ENCODE results near the gene BRSK2. TPM values are rescaled to one million over a fixed set of nuclear protein-coding genes. Genes with fewer than 3 reads are reported as not detected.
"Not testable (repeated sequence)": the region's sequence is repeated elsewhere in the genome, so short reads cannot be mapped to it uniquely, and the experiment has no call there.

Gene BRSK2
- polyA plus RNA-seq, 1 of the 3 experiments (the other 2 are of a cell fraction) = 0.64 TPM

GRCh38 chr11:1414650-1415049 is 24.9 kb downstream of the BRSK2 start (continued):
- TF ChIP-seq USF1 (IDR thresholded peaks at IDR 0.05; ENCODE audit: borderline replicate concordance, low read depth) (no peak), FOSL2 (IDR thresholded peaks at IDR 0.05; ENCODE audit: borderline replicate concordance, low read depth) (no peak), EZH2phosphoT487 (IDR thresholded peaks at IDR 0.05; ENCODE audit: borderline replicate concordance, low read depth) (no peak), YY1 (IDR thresholded peaks at IDR 0.05; ENCODE audit: low read depth) (no peak), FOXJ3 (CRISPR knock-in tag; IDR thresholded peaks at IDR 0.05) (no peak), JUND (IDR thresholded peaks at IDR 0.05) (no peak)

GRCh38 chr11:1415631-1416030 is 25.9 kb downstream of the BRSK2 start:
- Histone ChIP-seq H4K20me1 (ENCODE audit: insufficient read depth) (no peaks in the 10 kb centered on the region), H3K4me2 (no peak overlapping the region), H3K9me2 (no peaks in the 10 kb centered on the region), H3K79me2 (ENCODE audit: insufficient read depth) (no peaks in the 10 kb centered on the region), H2AFZ (ENCODE audit: low read depth) (no peak overlapping the region), H3K9me3 (peaks cover 5% of the 10 kb centered on the region), H3K4me3 (ENCODE audit: low read depth in 2 of 2, low read length in 1 of 2) (no peak overlapping the region; a peak in 1 of 4 replicates), H3K9ac (no peak overlapping the region), H3K36me3 (replicated peaks in 1 of 2; ENCODE audit: control insufficient read depth in 1 of 2, insufficient read depth in 2 of 2, low read length in 1 of 2) (no peaks in the 10 kb centered on the region), H3K4me1 (ENCODE audit: control insufficient read depth in 1 of 2, insufficient read depth in 2 of 2, low read depth in 1 of 2, low read length in 1 of 2) (peaks cover 0 to 15% of the 10 kb centered on the region in 2 experiments; a peak in 1 of 4 replicates), H3K27ac (ENCODE audit: low read depth in 2 of 2, low read length in 1 of 2) (no peak overlapping the region), H3K27me3 (ENCODE audit: insufficient read depth) (no peaks in the 10 kb centered on the region), H3F3A (replicated peaks; ENCODE audit: insufficient read depth) (no peaks in the 10 kb centered on the region)
- DNase-seq = no peak
- ChIA-PET CTCF (interaction anchor here (1.5 kb wide), 1 partner anchor 42 kb away, joined by 3 read pairs; no protein-coding TSS in a partner anchor), POLR2A (no interaction called here)
- 38% methylated on average over 1 of the region's 7 CpGs for WGBS (ENCODE audit: low lambda C conversion rate)
- TF ChIP-seq USF1 (IDR thresholded peaks at IDR 0.05; ENCODE audit: borderline replicate concordance, low read depth) = no peak
- no peak for TF ChIP-seq RAD21 (IDR thresholded peaks at IDR 0.05; ENCODE audit: low read length)
- TF ChIP-seq CTCF (IDR thresholded peaks at IDR 0.05) = no peak
- TF ChIP-seq PBX3 (IDR thresholded peaks at IDR 0.05) = no peak
- TF ChIP-seq FOXM1 (IDR thresholded peaks at IDR 0.05; ENCODE audit: low read depth) = no peak
- TF ChIP-seq TEAD4 (IDR thresholded peaks at IDR 0.05; ENCODE audit: borderline replicate concordance, insufficient read depth) = no peak
- TF ChIP-seq FOSL2 (IDR thresholded peaks at IDR 0.05; ENCODE audit: borderline replicate concordance, low read depth) = no peak
- no peak for TF ChIP-seq JUND (IDR thresholded peaks at IDR 0.05)
- TF ChIP-seq GATA2 (CRISPR knock-in tag; IDR thresholded peaks at IDR 0.05) = no peak
- TF ChIP-seq GABPA (IDR thresholded peaks at IDR 0.05; ENCODE audit: low read depth) = no peak
- TF ChIP-seq YY1 (IDR thresholded peaks at IDR 0.05; ENCODE audit: low read depth) = no peak
- TF ChIP-seq FOXJ3 (CRISPR knock-in tag; IDR thresholded peaks at IDR 0.05) = no peak
- no peak for TF ChIP-seq SMC3 (IDR thresholded peaks at IDR 0.05; ENCODE audit: low read depth, low read length)
- TF ChIP-seq MEF2A (IDR thresholded peaks at IDR 0.05; ENCODE audit: borderline replicate concordance, low read depth) = no peak

GRCh38 chr11:1418192-1418795 is 28.6 kb downstream of the BRSK2 start:
- H4K20me1 ChIP-seq (ENCODE audit: insufficient read depth); H2AFZ ChIP-seq (ENCODE audit: low read depth); H3K9me3 ChIP-seq; POLR2A ChIA-PET; H3K4me1 ChIP-seq (ENCODE audit: control insufficient read depth in 1 of 2, insufficient read depth in 2 of 2, low read depth in 1 of 2, low read length in 1 of 2); H3K36me3 ChIP-seq (replicated peaks in 1 of 2; ENCODE audit: control insufficient read depth in 1 of 2, insufficient read depth in 2 of 2, low read length in 1 of 2); DNase-seq; H3F3A ChIP-seq (replicated peaks; ENCODE audit: insufficient read depth); H3K4me2 ChIP-seq; H3K27me3 ChIP-seq (ENCODE audit: insufficient read depth); H3K4me3 ChIP-seq (ENCODE audit: low read depth in 2 of 2, low read length in 1 of 2); H3K27ac ChIP-seq (ENCODE audit: low read depth in 2 of 2, low read length in 1 of 2); H3K79me2 ChIP-seq (ENCODE audit: insufficient read depth); H3K9me2 ChIP-seq; H3K9ac ChIP-seq: not testable (repeated sequence)
- CTCF ChIA-PET = interaction anchor here (1.2 kb wide), 2 partner anchors 16 to 96 kb away, joined by 4 read pairs; no protein-coding TSS in a partner anchor
- 100% methylated on average over 1 of the region's 1 CpG for WGBS (ENCODE audit: low lambda C conversion rate)
